Measurements from ENCODE around the gene GRAP. TPM values are rescaled to one million over a fixed set of nuclear protein-coding genes. Genes with fewer than 3 reads are reported as not detected.
A peak's percentile ranks its signal among the peaks of the same experiment; 100 is the strongest.

The GRAP gene
- total RNA-seq, 1 donor from 2014 or later: 0.64 TPM

GRCh38 chr17:19005137-19005773, 41.5 kb downstream of the GRAP start:
- H3K4me1 Mint-ChIP-seq (ENCODE audit: low read depth, unreplicated experiment): no peaks in the 10 kb centered on the region
- no peak overlapping the region for H3K27ac Mint-ChIP-seq (ENCODE audit: unreplicated experiment)
- H3K27me3 Mint-ChIP-seq (ENCODE audit: unreplicated experiment): peaks cover 4% of the 10 kb centered on the region

GRCh38 chr17:19004421-19005136, 42.2 kb downstream of the GRAP start, which contains the start of gene FAM83G:
Gene FAM83G, minus strand, starts transcription at chr17:19004764. Its CDS starts 723 bp downstream, at chr17:19004041.
- no peak within 1 kb of the TSS for H3K27ac Mint-ChIP-seq (ENCODE audit: unreplicated experiment)
- no peak for DNase-seq

More at GRCh38 chr17:19005137-19005773, 41.5 kb downstream of the GRAP start:
- Mint-ChIP-seq H3K4me3 (ENCODE audit: unreplicated experiment) (no peak overlapping the region), H3K9me3 (ENCODE audit: unreplicated experiment) (peaks cover 2% of the 10 kb centered on the region), H3K36me3 (ENCODE audit: unreplicated experiment) (no peaks in the 10 kb centered on the region)
- TF ChIP-seq CTCF (IDR thresholded peaks at IDR 0.05; ENCODE audit: partially characterized antibody, unreplicated experiment): no peak
- no peak for DNase-seq

GRCh38 chr17:19003543-19004420, 43.0 kb downstream of the GRAP start:
- peaks cover 2% of the 10 kb centered on the region for H3K27me3 Mint-ChIP-seq (ENCODE audit: unreplicated experiment)
- H3K27ac Mint-ChIP-seq (ENCODE audit: unreplicated experiment): no peak overlapping the region
- DNase-seq: no peak
- no peak for TF ChIP-seq CTCF (IDR thresholded peaks at IDR 0.05; ENCODE audit: partially characterized antibody, unreplicated experiment)
- H3K36me3 Mint-ChIP-seq (ENCODE audit: unreplicated experiment): no peaks in the 10 kb centered on the region
- peak overlapping the region; percentile 65 for H3K4me3 Mint-ChIP-seq (ENCODE audit: unreplicated experiment)
- no peaks in the 10 kb centered on the region for H3K9me3 Mint-ChIP-seq (ENCODE audit: unreplicated experiment)
- no peaks in the 10 kb centered on the region for H3K4me1 Mint-ChIP-seq (ENCODE audit: low read depth, unreplicated experiment)

More at GRCh38 chr17:19004421-19005136, 42.2 kb downstream of the GRAP start, which contains the start of gene FAM83G:
- Mint-ChIP-seq H3K36me3 (ENCODE audit: unreplicated experiment) (no peaks in the 10 kb centered on the region), H3K4me3 (ENCODE audit: unreplicated experiment) (peak within 1 kb of the TSS; percentile 72), H3K9me3 (ENCODE audit: unreplicated experiment) (peaks cover 1% of the 10 kb centered on the region), H3K4me1 (ENCODE audit: low read depth, unreplicated experiment) (no peaks in the 10 kb centered on the region), H3K27me3 (ENCODE audit: unreplicated experiment) (peaks cover 4% of the 10 kb centered on the region)
- no peak for TF ChIP-seq CTCF (IDR thresholded peaks at IDR 0.05; ENCODE audit: partially characterized antibody, unreplicated experiment)

GRCh38 chr17:19002805-19003542, 43.8 kb downstream of the GRAP start:
- Mint-ChIP-seq H3K36me3 (ENCODE audit: unreplicated experiment) (no peaks in the 10 kb centered on the region), H3K4me1 (ENCODE audit: low read depth, unreplicated experiment) (no peaks in the 10 kb centered on the region), H3K9me3 (ENCODE audit: unreplicated experiment) (no peaks in the 10 kb centered on the region), H3K27me3 (ENCODE audit: unreplicated experiment) (peaks cover 2% of the 10 kb centered on the region), H3K4me3 (ENCODE audit: unreplicated experiment) (no peak overlapping the region), H3K27ac (ENCODE audit: unreplicated experiment) (no peak overlapping the region)
- TF ChIP-seq CTCF (IDR thresholded peaks at IDR 0.05; ENCODE audit: partially characterized antibody, unreplicated experiment): no peak
- DNase-seq: no peak

All from glutamatergic neuron (in vitro differentiated cells).